Measurements from ENCODE around the gene TRIM47. TPM values are rescaled to one million over a fixed set of nuclear protein-coding genes. Genes with fewer than 3 reads are reported as not detected.

TRIM47 gene
- total RNA-seq, 2 experiments from 2014 or later, result 8.1 to 9.6 TPM

- DNase-seq, result no peak
- peak overlapping the region; percentile 53 for H3K27ac Mint-ChIP-seq
- no peak overlapping the region for H3K4me3 Mint-ChIP-seq
- peaks cover 27% of the 10 kb centered on the region for H3K4me1 Mint-ChIP-seq (ENCODE audit: low read depth)
- CTCF ChIA-PET, result interaction anchor here (1.2 kb wide), 1 partner anchor 11 kb away, joined by 5 read pairs; no protein-coding TSS in a partner anchor
- H3K36me3 Mint-ChIP-seq (ENCODE audit: low read depth), result peaks cover 17% of the 10 kb centered on the region
- H3K27me3 Mint-ChIP-seq (ENCODE audit: low read depth), result no peaks in the 10 kb centered on the region
- H3K9me3 Mint-ChIP-seq, result no peaks in the 10 kb centered on the region
- intact Hi-C loops (cut with micrococcal nuclease), result no loop called here
These were observed 40.0 kb downstream of the TRIM47 start for GRCh38 chr17:75838410-75838809.

- no peak overlapping the region for H3K27ac Mint-ChIP-seq
These were observed 40.5 kb downstream of the TRIM47 start for GRCh38 chr17:75837899-75838298.

GRCh38 chr17:75836605-75837004 is 41.8 kb downstream of the TRIM47 start:
- no peaks in the 10 kb centered on the region for H3K9me3 Mint-ChIP-seq
- no peaks in the 10 kb centered on the region for H3K27me3 Mint-ChIP-seq (ENCODE audit: low read depth)
- intact Hi-C loops (cut with micrococcal nuclease), result no loop called here
- CTCF ChIA-PET, result interaction anchor here (1.0 to 1.9 kb wide), 3 partner anchors 9 to 11 kb away, joined by 3 to 7 read pairs (median 4); no protein-coding TSS in a partner anchor
- DNase-seq, result no peak
- H3K4me3 Mint-ChIP-seq, result no peak overlapping the region
- no peak overlapping the region for H3K27ac Mint-ChIP-seq
- peaks cover 21% of the 10 kb centered on the region for H3K36me3 Mint-ChIP-seq (ENCODE audit: low read depth)
- H3K4me1 Mint-ChIP-seq (ENCODE audit: low read depth), result peaks cover 32% of the 10 kb centered on the region

More at GRCh38 chr17:75837899-75838298, 40.5 kb downstream of the TRIM47 start:
- no peak for DNase-seq
- Mint-ChIP-seq H3K4me3 (no peak overlapping the region), H3K9me3 (no peaks in the 10 kb centered on the region), H3K36me3 (ENCODE audit: low read depth) (peaks cover 17% of the 10 kb centered on the region), H3K27me3 (ENCODE audit: low read depth) (no peaks in the 10 kb centered on the region), H3K4me1 (ENCODE audit: low read depth) (peaks cover 29% of the 10 kb centered on the region)
- intact Hi-C loops (cut with micrococcal nuclease), result no loop called here
- CTCF ChIA-PET, result interaction anchor here (0.6 to 1.9 kb wide), 2 partner anchors 8 to 10 kb away, joined by 3 to 7 read pairs; no protein-coding TSS in a partner anchor

- peaks cover 20% of the 10 kb centered on the region for H3K36me3 Mint-ChIP-seq (ENCODE audit: low read depth)
- no peak overlapping the region for H3K4me3 Mint-ChIP-seq
- no peak overlapping the region for H3K27ac Mint-ChIP-seq
- no peak for DNase-seq
- H3K4me1 Mint-ChIP-seq (ENCODE audit: low read depth), result peaks cover 32% of the 10 kb centered on the region
- intact Hi-C loops (cut with micrococcal nuclease), result no loop called here
- no peaks in the 10 kb centered on the region for H3K27me3 Mint-ChIP-seq (ENCODE audit: low read depth)
- CTCF ChIA-PET, result no interaction called here
- no peaks in the 10 kb centered on the region for H3K9me3 Mint-ChIP-seq
These were observed 42.8 kb downstream of the TRIM47 start for GRCh38 chr17:75835654-75835987.

- intact Hi-C loops (cut with micrococcal nuclease), result loop anchor here (5.0 kb wide), 1 partner anchor 142 kb away; the partner anchor contains the start of genes ACOX1 and TEN1
- Mint-ChIP-seq H3K27me3 (ENCODE audit: low read depth) (no peaks in the 10 kb centered on the region), H3K27ac (peak overlapping the region; percentile 1), H3K9me3 (no peaks in the 10 kb centered on the region), H3K4me3 (no peak overlapping the region), H3K36me3 (ENCODE audit: low read depth) (peaks cover 22% of the 10 kb centered on the region), H3K4me1 (ENCODE audit: low read depth) (peaks cover 32% of the 10 kb centered on the region)
- DNase-seq, result no peak
- CTCF ChIA-PET, result interaction anchor here (0.6 kb wide), 1 partner anchor 53 kb away, joined by 5 read pairs; no protein-coding TSS in a partner anchor
These were observed 43.3 kb downstream of the TRIM47 start for GRCh38 chr17:75834928-75835653.

GRCh38 chr17:75834279-75834920 is 44.0 kb downstream of the TRIM47 start:
- no peak for DNase-seq
- Mint-ChIP-seq H3K27ac (peak overlapping the region; percentile 56), H3K4me3 (no peak overlapping the region), H3K27me3 (ENCODE audit: low read depth) (no peaks in the 10 kb centered on the region), H3K36me3 (ENCODE audit: low read depth) (peaks cover 23% of the 10 kb centered on the region), H3K4me1 (ENCODE audit: low read depth) (peaks cover 32% of the 10 kb centered on the region), H3K9me3 (no peaks in the 10 kb centered on the region)
- CTCF ChIA-PET, result no interaction called here
- intact Hi-C loops (cut with micrococcal nuclease), result loop anchor here (5.0 kb wide), 1 partner anchor 143 kb away; the partner anchor contains the start of genes ACOX1 and TEN1

GRCh38 chr17:75832652-75833400 is 45.6 kb downstream of the TRIM47 start:
- CTCF ChIA-PET, result interaction anchor here (0.7 to 1.9 kb wide), 4 partner anchors 23 to 69 kb away, joined by 3 to 5 read pairs (median 4); partner anchors contain the start of gene GALK1
- Mint-ChIP-seq H3K36me3 (ENCODE audit: low read depth) (peaks cover 16% of the 10 kb centered on the region), H3K27me3 (ENCODE audit: low read depth) (no peaks in the 10 kb centered on the region), H3K9me3 (no peaks in the 10 kb centered on the region), H3K27ac (peak overlapping the region; percentile 90), H3K4me3 (peak overlapping the region; percentile 15), H3K4me1 (ENCODE audit: low read depth) (peaks cover 35% of the 10 kb centered on the region)
- intact Hi-C loops (cut with micrococcal nuclease), result loop anchor here (2.0 to 5.0 kb wide), 2 partner anchors 48 to 144 kb away; partner anchors contain the start of genes ACOX1, TEN1 and UNK
- DNase-seq, result peak; percentile 44

DNA sequence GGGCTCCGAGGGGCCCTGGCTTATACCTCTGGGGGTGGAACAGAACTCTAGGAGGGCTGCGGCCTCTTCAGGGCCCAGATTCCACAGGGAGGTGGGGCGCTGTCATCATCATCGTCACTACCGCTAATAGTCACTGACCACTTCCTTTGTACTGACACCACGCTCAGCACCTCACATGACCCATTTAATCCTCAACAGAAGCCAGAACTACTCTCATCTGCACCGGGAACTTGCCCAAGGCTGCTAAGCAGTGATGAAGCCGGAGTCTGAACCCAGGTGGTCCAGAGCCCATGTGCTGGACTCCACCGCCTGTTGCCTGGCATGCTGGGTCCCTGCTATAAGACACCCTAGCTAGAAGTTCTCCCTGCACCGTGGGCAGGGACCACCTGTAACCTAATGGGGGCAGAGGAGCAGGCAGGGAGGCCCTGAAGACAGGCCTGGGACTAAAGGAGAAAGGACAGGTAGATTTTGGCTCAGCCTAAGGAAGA is 46.2 kb downstream of the TRIM47 start:
- DNase-seq, result peak; percentile 52
- Mint-ChIP-seq H3K36me3 (ENCODE audit: low read depth) (peaks cover 16% of the 10 kb centered on the region), H3K4me1 (ENCODE audit: low read depth) (peaks cover 38% of the 10 kb centered on the region), H3K27ac (peak overlapping the region; percentile 90), H3K9me3 (no peaks in the 10 kb centered on the region), H3K4me3 (peak overlapping the region; percentile 15), H3K27me3 (ENCODE audit: low read depth) (no peaks in the 10 kb centered on the region)
- CTCF ChIA-PET, result interaction anchor here (0.7 to 1.9 kb wide), 5 partner anchors 24 to 68 kb away, joined by 3 to 5 read pairs (median 4); partner anchors contain the start of gene GALK1
- intact Hi-C loops (cut with micrococcal nuclease), result loop anchor here (2.0 to 5.0 kb wide), 2 partner anchors 47 to 145 kb away; partner anchors contain the start of genes ACOX1, TEN1 and UNK

GRCh38 chr17:75831032-75831571 is 47.3 kb downstream of the TRIM47 start:
- H3K4me3 Mint-ChIP-seq, result no peak overlapping the region
- H3K9me3 Mint-ChIP-seq, result no peaks in the 10 kb centered on the region
- peaks cover 39% of the 10 kb centered on the region for H3K4me1 Mint-ChIP-seq (ENCODE audit: low read depth)
- DNase-seq, result no peak
- intact Hi-C loops (cut with micrococcal nuclease), result loop anchor here (5.0 kb wide), 1 partner anchor 146 kb away; the partner anchor contains the start of genes ACOX1 and TEN1
- no peak overlapping the region for H3K27ac Mint-ChIP-seq
- H3K27me3 Mint-ChIP-seq (ENCODE audit: low read depth), result no peaks in the 10 kb centered on the region
- H3K36me3 Mint-ChIP-seq (ENCODE audit: low read depth), result peaks cover 16% of the 10 kb centered on the region
- CTCF ChIA-PET, result interaction anchor here (1.5 to 3.1 kb wide), 5 partner anchors 15 to 77 kb away, joined by 4 to 23 read pairs (median 7); partner anchors contain the start of gene GALK1

- no peaks in the 10 kb centered on the region for H3K9me3 Mint-ChIP-seq
- DNase-seq, result peak; percentile 34
- H3K36me3 Mint-ChIP-seq (ENCODE audit: low read depth), result peaks cover 16% of the 10 kb centered on the region
- no peaks in the 10 kb centered on the region for H3K27me3 Mint-ChIP-seq (ENCODE audit: low read depth)
- no peak overlapping the region for H3K27ac Mint-ChIP-seq
- intact Hi-C loops (cut with micrococcal nuclease), result loop anchor here (5.0 kb wide), 1 partner anchor 147 kb away; the partner anchor contains the start of genes ACOX1 and TEN1
- H3K4me1 Mint-ChIP-seq (ENCODE audit: low read depth), result peaks cover 39% of the 10 kb centered on the region
- H3K4me3 Mint-ChIP-seq, result no peak overlapping the region
- CTCF ChIA-PET, result interaction anchor here (0.6 to 3.1 kb wide), 16 partner anchors 9 to 898 kb away, joined by 3 to 23 read pairs (median 6); partner anchors contain the start of gene GALK1
These were observed 48.0 kb downstream of the TRIM47 start for GRCh38 chr17:75830164-75831031.

Measured in activated naive CD4-positive, alpha-beta T cell treated with anti-CD3 and anti-CD28 coated beads for 36 hours (primary cell).